Fibroblast of skin of scalp (primary cell): Measurements from ENCODE around the gene IFT20.
"Not testable (repeated sequence)": the region's sequence is repeated elsewhere in the genome, so short reads cannot be mapped to it uniquely, and the experiment has no call there.

ENCODE experiments used
- DNase-seq: peaks from one replicate; pipeline ENCODE4 v3.0.0-alpha.2; 2013

Gene IFT20

GRCh38 chr17:28306954-28307401 lies 28.3 kb downstream of the IFT20 start:
- DNase-seq: no peak

DNA sequence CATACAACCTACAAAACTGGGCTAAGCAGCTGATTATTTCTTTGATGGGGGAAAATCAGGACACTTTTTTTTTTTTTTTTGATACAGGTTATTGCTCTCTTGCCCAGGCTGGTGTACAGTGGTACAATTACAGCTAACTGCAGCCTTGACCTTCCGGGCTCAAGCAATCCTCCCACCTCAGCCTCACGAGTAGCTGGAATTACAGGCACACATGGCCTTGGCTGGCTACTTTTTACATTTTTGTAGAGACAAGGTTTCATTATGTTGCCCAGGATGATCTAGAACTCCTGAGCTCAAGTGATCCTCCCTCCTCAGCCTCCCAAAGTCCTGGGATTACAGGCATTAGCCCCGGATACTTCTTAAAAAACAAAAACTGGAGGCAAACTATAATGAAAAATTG lies 36.8 kb downstream of the IFT20 start:
- DNase-seq: no peak

- DNase-seq: no peak
These were observed 39.3 kb downstream of the IFT20 start for GRCh38 chr17:28295677-28296578.

DNA sequence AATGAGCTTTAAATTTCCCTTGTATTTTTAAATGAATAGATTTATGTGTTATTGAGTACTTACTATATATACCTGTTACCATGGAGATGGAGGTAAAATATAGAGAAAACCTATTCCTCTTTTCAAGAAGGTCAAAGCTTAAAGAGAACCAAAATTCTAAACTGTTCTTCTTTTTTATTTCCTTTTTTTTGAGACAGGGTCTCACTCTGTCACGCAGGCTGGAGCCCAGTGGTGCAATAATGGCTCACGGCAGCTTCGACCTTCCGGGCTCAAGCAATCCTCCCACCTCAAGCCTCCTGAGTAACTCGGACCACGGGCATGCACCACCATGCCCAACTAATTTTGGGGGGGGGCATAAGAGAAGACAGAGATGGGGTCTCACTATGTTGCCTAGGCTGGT lies 41.3 kb downstream of the IFT20 start:
- no peak for DNase-seq

- DNase-seq: not testable (repeated sequence)
These were observed 42.4 kb downstream of the IFT20 start for GRCh38 chr17:28292878-28293277.

- no peak for DNase-seq
These were observed 43.4 kb downstream of the IFT20 start for GRCh38 chr17:28291780-28292330.

- peak; percentile 62 for DNase-seq
These were observed 44.6 kb downstream of the IFT20 start for GRCh38 chr17:28290703-28291102.

DNA sequence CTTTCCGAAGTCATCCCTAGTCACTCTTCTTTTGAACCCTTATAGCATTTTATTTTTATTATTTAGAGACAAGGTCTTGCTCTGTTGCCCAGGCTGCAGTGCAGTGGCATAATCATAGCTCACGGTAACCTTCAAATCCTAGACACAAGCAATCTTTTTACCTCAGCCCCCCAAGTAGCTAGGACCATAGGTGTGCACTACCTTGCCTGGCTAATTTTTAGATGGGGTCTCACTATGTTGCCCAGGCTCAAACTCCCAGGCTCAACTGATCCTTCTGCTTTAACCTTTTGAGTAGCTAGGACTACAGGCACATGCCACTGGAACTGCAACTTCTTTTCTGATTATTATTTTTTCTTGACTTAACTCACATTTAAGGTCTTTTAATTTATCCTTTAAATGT lies 49.3 kb downstream of the IFT20 start:
- DNase-seq: no peak

DNA sequence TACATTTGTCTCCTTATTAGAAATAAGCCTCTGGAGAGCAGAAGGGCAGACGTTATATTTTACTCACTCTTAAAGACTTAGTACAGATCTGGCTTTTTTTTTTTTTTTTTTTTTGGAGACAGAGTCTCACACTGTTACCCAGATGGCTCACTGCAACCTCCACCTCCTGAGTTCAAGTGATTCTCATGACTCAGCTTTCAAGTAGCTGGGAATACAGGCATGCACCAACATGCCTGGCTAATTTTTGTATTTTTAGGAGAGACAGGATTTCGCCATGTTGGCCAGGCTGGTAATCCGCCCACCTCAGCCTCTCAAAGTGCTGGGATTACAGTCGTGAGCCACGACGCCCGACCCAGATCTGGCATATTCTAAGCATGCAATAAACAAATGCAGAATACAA lies 52.7 kb downstream of the IFT20 start:
- peak; percentile 81 for DNase-seq

- no peak for DNase-seq
These were observed 54.4 kb downstream of the IFT20 start for GRCh38 chr17:28280826-28281225.

DNA sequence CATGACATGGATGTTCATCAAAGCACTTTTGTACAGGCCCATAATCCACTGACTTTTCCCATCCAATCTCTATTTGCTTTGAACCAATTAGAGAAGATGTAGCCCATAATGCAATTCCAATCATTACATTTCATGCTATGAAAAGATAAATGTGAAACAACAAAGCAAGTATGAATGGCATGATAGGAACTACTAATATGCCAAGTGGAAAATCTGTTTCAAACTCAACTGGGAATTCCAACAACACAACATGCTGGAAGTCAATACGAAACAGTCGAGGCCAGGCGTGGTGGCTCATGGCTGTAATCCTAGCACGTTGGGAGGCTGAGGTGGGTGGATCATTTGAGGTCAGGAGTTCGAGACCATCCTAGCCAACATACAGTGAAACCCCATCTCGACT lies 55.9 kb downstream of the IFT20 start:
- peak; percentile 83 for DNase-seq
